ENCODE measurements around the gene ARG2.
"Not testable (repeated sequence)": the region's sequence is repeated elsewhere in the genome, so short reads cannot be mapped to it uniquely, and the experiment has no call there.

Gene ARG2

GRCh38 chr14:67586369-67586768, 33.4 kb upstream of the ARG2 start:
- no peak for DNase-seq

- no peak for DNase-seq
Observed at GRCh38 chr14:67589204-67589770, 30.4 kb upstream of the ARG2 start.

- DNase-seq = not testable (repeated sequence)
Observed at GRCh38 chr14:67593650-67594049, 26.1 kb upstream of the ARG2 start.

GRCh38 chr14:67595392-67595791, 24.3 kb upstream of the ARG2 start:
- no peak for DNase-seq

- peak; percentile 95 for DNase-seq
Observed at GRCh38 chr14:67599698-67600561, 19.8 kb upstream of the ARG2 start, which contains the start of gene PIGH. PIGH (minus strand) TSS chr14:67600268; CDS start chr14:67600203, 65 bp downstream.

GRCh38 chr14:67600562-67600974, 19.2 kb upstream of the ARG2 start:
- DNase-seq = not testable (repeated sequence)

GRCh38 chr14:67602076-67602475, 17.6 kb upstream of the ARG2 start:
- DNase-seq = no peak

GRCh38 chr14:67602995-67603545, 16.6 kb upstream of the ARG2 start:
- DNase-seq = no peak

- no peak for DNase-seq
Observed at GRCh38 chr14:67607646-67608045, 12.1 kb upstream of the ARG2 start.

GRCh38 chr14:67609642-67610310, 9.9 kb upstream of the ARG2 start:
- DNase-seq = no peak

GRCh38 chr14:67610491-67610890, 9.2 kb upstream of the ARG2 start:
- no peak for DNase-seq

- peak; percentile 71 for DNase-seq
Observed at GRCh38 chr14:67618617-67619063, 1.1 kb upstream of the ARG2 start.

GRCh38 chr14:67620217-67620785, 581 bp downstream of the ARG2 start:
- peak; percentile 70 for DNase-seq

GRCh38 chr14:67622675-67623074, 3.0 kb downstream of the ARG2 start:
- DNase-seq = no peak

GRCh38 chr14:67623114-67623513, 3.4 kb downstream of the ARG2 start:
- DNase-seq = no peak

GRCh38 chr14:67626131-67626530, 6.4 kb downstream of the ARG2 start:
- not testable (repeated sequence) for DNase-seq

GRCh38 chr14:67627519-67627918, 7.8 kb downstream of the ARG2 start:
- no peak for DNase-seq

GRCh38 chr14:67630186-67630585, 10.5 kb downstream of the ARG2 start:
- DNase-seq = no peak

- no peak for DNase-seq
Observed at GRCh38 chr14:67630938-67631337, 11.2 kb downstream of the ARG2 start.

- DNase-seq = no peak
Observed at GRCh38 chr14:67633451-67634147, 13.9 kb downstream of the ARG2 start.

GRCh38 chr14:67636361-67636919, 16.7 kb downstream of the ARG2 start:
- DNase-seq = peak; percentile 24

GRCh38 chr14:67638642-67639041, 18.9 kb downstream of the ARG2 start:
- no peak for DNase-seq
